B cell (primary cell): ENCODE measurements around the gene TACO1. TPM values are rescaled to one million over a fixed set of nuclear protein-coding genes. Genes with fewer than 3 reads are reported as not detected.

Experiments
- ATAC-seq: fragments of 200-7000 bp; cut with Tn5 transposase; one replicate; pipeline ENCODE4 v1.10.0; 2021; ENCODE audit warnings: low read depth, mild to moderate bottlenecking, moderate number of reproducible peaks, moderate library complexity
- CTCF ChIA-PET: fragments of 350-600 bp; sonication (Branson Sonifier 250); formaldehyde crosslinking; loops from one replicate; lab custom pipeline; 2021; ENCODE audit warnings: antibody characterized with exemption, inconsistent platforms; lab: Charles Lee
- POLR2A ChIA-PET: fragments of 350-600 bp; sonication (Branson Sonifier 250); formaldehyde crosslinking; loops from one replicate; lab custom pipeline; 2021; ENCODE audit warnings: antibody characterized with exemption; lab: Charles Lee
- DNase-seq: peaks from one replicate; pipeline ENCODE4 v3.0.0; 2013
- H2AFZ ChIP-seq: 2 replicates; pipeline ENCODE4 v1.6.1; 2012; ENCODE audit warnings: mild to moderate bottlenecking, low read depth, low read length; ENCODE audit not compliant: insufficient read depth, poor library complexity, severe bottlenecking
- H3K27ac ChIP-seq, 2 donors: 1 replicate in 1 of 2; 2 replicates in 1 of 2; pipeline ENCODE4 v1.5.1; 2012 to 2013; ENCODE audit warnings: low read length in 2 of 2, mild to moderate bottlenecking in 2 of 2, moderate library complexity in 1 of 2
- H3K27me3 ChIP-seq, 4 experiments: fragments of 200-600 bp in 1 of 4; sonication (generic) in 1 of 4; replicated peaks in 1 of 4; 1 replicate in 2 of 4; 2 replicates in 2 of 4; pipeline versions ENCODE4 v1.6.1 to v1.7.0; 2013 to 2016; ENCODE audit warnings: low read length in 3 of 4, mild to moderate bottlenecking in 2 of 4, mixed read lengths in 1 of 4, moderate library complexity in 1 of 4; ENCODE audit not compliant: insufficient read depth in 4 of 4, control insufficient read depth in 3 of 4; ENCODE audit errors: control extremely low read depth in 1 of 4
- H3K36me3 ChIP-seq, 2 experiments: replicated peaks in 1 of 2; 1 replicate in 1 of 2; 2 replicates in 1 of 2; pipeline versions ENCODE4 v1.6.1 to v1.7.1; 2013; ENCODE audit warnings: low read length in 1 of 2; ENCODE audit not compliant: insufficient read depth in 2 of 2, control insufficient read depth in 1 of 2; ENCODE audit errors: control extremely low read depth in 1 of 2, extremely low read depth in 1 of 2
- H3K4me1 ChIP-seq, 2 donors: fragments of 200-600 bp in 1 of 2; sonication (generic) in 1 of 2; 1 replicate in 1 of 2; 2 replicates in 1 of 2; pipeline versions ENCODE4 v1.5.1 to v1.6.1; 2013 to 2017; ENCODE audit warnings: low read length in 2 of 2; ENCODE audit not compliant: control insufficient read depth in 2 of 2, insufficient read depth in 2 of 2
- H3K4me2 ChIP-seq: replicated peaks from 2 replicates; pipeline ENCODE3; 2012; ENCODE audit warnings: mild to moderate bottlenecking, low read depth, low read length; ENCODE audit not compliant: poor library complexity, severe bottlenecking
- H3K4me3 ChIP-seq, 5 experiments: fragments of 200-600 bp in 1 of 5; sonication (generic) in 1 of 5; 1 replicate in 3 of 5; 2 replicates in 2 of 5; pipeline versions ENCODE4 v1.5.1 to v1.7.0; 2011 to 2016; ENCODE audit warnings: low read length in 4 of 5, mild to moderate bottlenecking in 4 of 5, low read depth in 2 of 5, control low read depth in 1 of 5, moderate library complexity in 1 of 5; ENCODE audit not compliant: insufficient read depth in 1 of 5; ENCODE audit errors: control extremely low read depth in 1 of 5, extremely low read depth in 1 of 5
- H3K79me2 ChIP-seq: fragments of 200-600 bp; sonication (generic); one replicate; pipeline ENCODE4 v1.6.0; 2016; ENCODE audit warnings: low read length; ENCODE audit not compliant: control insufficient read depth, insufficient read depth
- H3K9ac ChIP-seq: fragments of 200-600 bp; sonication (generic); 2 replicates; pipeline ENCODE4 v1.6.1; 2017; ENCODE audit warnings: mild to moderate bottlenecking, low read length, moderate library complexity
- H3K9me3 ChIP-seq, 3 donors: one replicate each; pipeline versions ENCODE4 v1.6.1 to v1.7.1; 2013; ENCODE audit warnings: low read length in 2 of 3; ENCODE audit not compliant: control insufficient read depth in 2 of 3, insufficient read depth in 1 of 3; ENCODE audit errors: control extremely low read depth in 1 of 3
- H4K20me1 ChIP-seq: 2 replicates; pipeline ENCODE4 v1.6.0; 2012; ENCODE audit warnings: mild to moderate bottlenecking, low read length; ENCODE audit not compliant: insufficient read depth, control insufficient read depth, poor library complexity, severe bottlenecking
- H3K27ac Mint-ChIP-seq: one replicate; pipeline ENCODE4 v1.8.0; 2021; ENCODE audit warnings: mixed read lengths
- H3K27me3 Mint-ChIP-seq: one replicate; pipeline ENCODE4 v1.8.0; 2021; ENCODE audit warnings: mixed read lengths
- H3K4me1 Mint-ChIP-seq: one replicate; pipeline ENCODE4 v1.8.0; 2021; ENCODE audit warnings: mixed read lengths
- H3K4me3 Mint-ChIP-seq: one replicate; pipeline ENCODE4 v1.8.0; 2021; ENCODE audit warnings: mixed read lengths
- H3K9me3 Mint-ChIP-seq: one replicate; pipeline ENCODE4 v1.8.0; 2022; ENCODE audit warnings: mixed read lengths; ENCODE audit not compliant: insufficient read depth
- CTCF ChIP-seq: fragments of 200-600 bp; IDR thresholded peaks from one replicate; pipeline ENCODE4 v1.8.0; 2022; ENCODE audit warnings: antibody characterized with exemption, mild to moderate bottlenecking
- EZH2 ChIP-seq: IDR thresholded peaks from 2 replicates; pipeline ENCODE4 v1.6.1; 2012; ENCODE audit warnings: borderline replicate concordance, low read depth, mild to moderate bottlenecking, moderate library complexity, low read length; ENCODE audit not compliant: insufficient read depth, poor library complexity, severe bottlenecking
- WGBS: methylation state at CpG from one replicate; pipeline ENCODE4 v1.1.5; 2013; ENCODE audit warnings: missing lambda C conversion rate; ENCODE audit not compliant: insufficient coverage; 5-methylcytosine and 5-hydroxymethylcytosine counted together
- intact Hi-C: fragments of 100-400 bp; cut with micrococcal nuclease; formaldehyde crosslinking; loops from one replicate; pipeline ENCODE4 v1.10.0; 2022
- polyA plus RNA-seq: library from polyadenylated mRNA; depleted of rRNA; stranded (reverse); fragments of >200 nt; gene quantifications from 2 replicates; pipeline ENCODE4 v1.2.3, GENCODE V29; 2012
- total RNA-seq, 2 donors: library from RNA; stranded (reverse); fragments of 120-200 nt in 1 of 2; gene quantifications; 1 replicate in 1 of 2; 2 replicates in 1 of 2; pipeline versions ENCODE4 v1.2.3 to v1.2.4, GENCODE V29; 2013 to 2022

TACO1 gene
- total and polyA plus RNA-seq, 2 donors (not counting 1 experiment from before 2014, with no cell fraction given): 9.7 to 17.2 TPM

- no peak for ATAC-seq
- Histone ChIP-seq H3K4me1 (peaks cover 8 to 15% of the 10 kb centered on the region in 2 donors), H3K9me3 (no peaks in the 10 kb centered on the region), H3K4me2 (no peak overlapping the region), H2AFZ (no peak overlapping the region), H3K36me3 (peaks cover 0 to 36% of the 10 kb centered on the region in 2 experiments), H4K20me1 (peaks cover 4% of the 10 kb centered on the region), H3K27ac (no peak overlapping the region), H3K9ac (no peak overlapping the region), H3K4me3 (no peak overlapping the region), H3K79me2 (peaks cover 7% of the 10 kb centered on the region), H3K27me3 (no peaks in the 10 kb centered on the region)
- WGBS: 97% methylated on average over 2 of the region's 4 CpGs
- Mint-ChIP-seq H3K9me3 (no peaks in the 10 kb centered on the region), H3K4me1 (peaks cover 19% of the 10 kb centered on the region), H3K27ac (peak overlapping the region; percentile 11), H3K4me3 (no peak overlapping the region), H3K27me3 (no peaks in the 10 kb centered on the region)
- DNase-seq: no peak
- intact Hi-C loops: no loop called here
- ChIA-PET POLR2A (no interaction called here), CTCF (interaction anchor here (1.2 kb wide), 1 partner anchor 73 kb away, joined by 3 read pairs; no protein-coding TSS in a partner anchor)
- TF ChIP-seq CTCF (no peak), EZH2 (no peak)
Measured at GRCh38 chr17:63640038-63640437, 39.3 kb downstream of the TACO1 start.

- Histone ChIP-seq H4K20me1 (no peaks in the 10 kb centered on the region), H2AFZ (no peak overlapping the region), H3K4me1 (peaks cover 26 to 34% of the 10 kb centered on the region in 2 donors), H3K9me3 (no peaks in the 10 kb centered on the region), H3K36me3 (peaks cover 0 to 18% of the 10 kb centered on the region in 2 experiments), H3K79me2 (peaks cover under 1% of the 10 kb centered on the region), H3K27ac (no peak overlapping the region), H3K4me2 (no peak overlapping the region), H3K4me3 (no peak overlapping the region), H3K9ac (no peak overlapping the region), H3K27me3 (no peaks in the 10 kb centered on the region)
- H3K27ac Mint-ChIP-seq: peak overlapping the region; percentile 5
- H3K4me1 Mint-ChIP-seq: peaks cover 38% of the 10 kb centered on the region
- POLR2A ChIA-PET: interaction anchor here (0.6 kb wide), 1 partner anchor 66 kb away, joined by 3 read pairs; no protein-coding TSS in a partner anchor
- no peaks in the 10 kb centered on the region for H3K9me3 Mint-ChIP-seq
- ATAC-seq: no peak
- H3K4me3 Mint-ChIP-seq: no peak overlapping the region
- no peak for TF ChIP-seq CTCF
- TF ChIP-seq EZH2: no peak
- DNase-seq: no peak
- intact Hi-C loops: no loop called here
- CTCF ChIA-PET: no interaction called here
- H3K27me3 Mint-ChIP-seq: no peaks in the 10 kb centered on the region
- 88% methylated on average over 2 of the region's 4 CpGs for WGBS
Measured at GRCh38 chr17:63641692-63642448, 41.2 kb downstream of the TACO1 start.
